CD4-positive, alpha-beta memory T cell (primary cell): ENCODE data around the gene B4GALT6. TPM values are rescaled to one million over a fixed set of nuclear protein-coding genes. Genes with fewer than 3 reads are reported as not detected.

Experiments
- CTCF ChIA-PET: fragments of 350-600 bp; sonication (Branson Sonifier 250); formaldehyde crosslinking; loops from one replicate; lab custom pipeline; 2021; ENCODE audit warnings: inconsistent platforms; ENCODE audit not compliant: partially characterized antibody; lab: Charles Lee
- POLR2A ChIA-PET: fragments of 350-600 bp; sonication (Branson Sonifier 250); formaldehyde crosslinking; loops from one replicate; lab custom pipeline; 2021; ENCODE audit not compliant: partially characterized antibody; lab: Charles Lee
- DNase-seq, 5 donors: peaks; one replicate each; pipeline versions ENCODE4 v3.0.0 to v3.0.0-alpha.2; 2020 to 2022; ENCODE audit warnings: mixed read lengths in 1 of 5
- H3K27ac ChIP-seq: one replicate; pipeline ENCODE4 v1.7.0; 2013; ENCODE audit warnings: low read depth, low read length
- H3K27me3 ChIP-seq: 2 replicates; pipeline ENCODE4 v1.7.0; 2013; ENCODE audit warnings: mild to moderate bottlenecking, low read length, moderate library complexity; ENCODE audit not compliant: insufficient read depth
- H3K36me3 ChIP-seq: 2 replicates; pipeline ENCODE4 v1.7.0; 2013; ENCODE audit warnings: mild to moderate bottlenecking, low read length, moderate library complexity; ENCODE audit not compliant: insufficient read depth
- H3K4me1 ChIP-seq: 2 replicates; pipeline ENCODE4 v1.7.0; 2013; ENCODE audit warnings: mild to moderate bottlenecking, low read length, moderate library complexity; ENCODE audit not compliant: insufficient read depth
- H3K4me3 ChIP-seq, 2 donors: one replicate each; pipeline ENCODE4 v1.7.0; 2013; ENCODE audit warnings: low read length in 2 of 2, mild to moderate bottlenecking in 1 of 2
- H3K9me3 ChIP-seq, 2 donors: one replicate each; pipeline ENCODE4 v1.7.0; 2013; ENCODE audit warnings: low read length in 2 of 2, control low read depth in 1 of 2; ENCODE audit not compliant: control insufficient read depth in 1 of 2
- H3K27ac Mint-ChIP-seq, 7 donors: one replicate each; pipeline ENCODE4 v1.8.0; 2020 to 2021; ENCODE audit warnings: mixed read lengths in 7 of 7, mild to moderate bottlenecking in 6 of 7, inconsistent platforms in 3 of 7, moderate library complexity in 3 of 7
- H3K27me3 Mint-ChIP-seq, 2 donors: one replicate each; pipeline ENCODE4 v1.8.0; 2020 to 2021; ENCODE audit warnings: mixed read lengths in 2 of 2
- H3K36me3 Mint-ChIP-seq, 2 donors: one replicate each; pipeline ENCODE4 v1.8.0; 2020 to 2021; ENCODE audit warnings: mixed read lengths in 2 of 2, inconsistent platforms in 1 of 2, mild to moderate bottlenecking in 1 of 2
- H3K4me1 Mint-ChIP-seq, 4 donors: one replicate each; pipeline ENCODE4 v1.8.0; 2020 to 2021; ENCODE audit warnings: mixed read lengths in 4 of 4, mild to moderate bottlenecking in 1 of 4
- H3K4me3 Mint-ChIP-seq, 8 donors: one replicate each; pipeline ENCODE4 v1.8.0; 2020 to 2021; ENCODE audit warnings: mixed read lengths in 8 of 8, mild to moderate bottlenecking in 7 of 8, moderate library complexity in 6 of 8, inconsistent platforms in 3 of 8
- H3K9me3 Mint-ChIP-seq, 8 donors: one replicate each; pipeline ENCODE4 v1.8.0; 2020 to 2021; ENCODE audit warnings: mixed read lengths in 8 of 8, mild to moderate bottlenecking in 5 of 8, inconsistent platforms in 3 of 8, moderate library complexity in 1 of 8
- intact Hi-C: fragments of 100-400 bp; cut with micrococcal nuclease; formaldehyde crosslinking; loops from one replicate; pipeline ENCODE4 v1.15.1; 2023
- polyA plus RNA-seq, 2 donors: library from polyadenylated mRNA; unstranded; fragments of 300-500 nt; fragmentation: Illumina TruSeq; gene quantifications; one replicate each; pipeline ENCODE4 v1.2.3, GENCODE V29; 2021
- total RNA-seq, 2 experiments: library from RNA; stranded (reverse); gene quantifications; one replicate each; pipeline ENCODE4 v1.2.3, GENCODE V29; 2021

The B4GALT6 gene
- total and polyA plus RNA-seq, 4 experiments from 2014 or later = 0.67 to 0.94 TPM; not detected in 2

DNA sequence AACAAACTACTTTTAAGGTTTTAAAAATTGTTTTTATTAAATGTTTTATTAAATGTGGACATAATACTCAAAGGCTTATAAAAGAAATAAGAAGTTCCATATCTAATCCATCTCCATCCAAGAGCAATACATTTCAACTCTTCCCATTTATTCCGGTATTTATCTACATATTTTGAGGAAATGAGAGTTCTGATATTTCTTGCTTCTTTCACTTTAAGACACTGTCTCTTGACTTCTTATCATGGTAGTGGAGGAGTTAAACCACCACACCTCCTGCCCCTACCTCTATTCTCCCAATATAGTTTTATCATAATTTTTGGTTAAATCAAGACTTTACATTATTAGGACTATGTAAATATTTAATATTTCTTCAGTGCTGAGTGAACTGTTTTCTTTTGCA lies 52.0 kb downstream of the B4GALT6 start:
- H3K27ac ChIP-seq = no peak overlapping the region
- H3K4me1 ChIP-seq = no peaks in the 10 kb centered on the region
- no peaks in the 10 kb centered on the region for H3K27me3 ChIP-seq
- intact Hi-C loops = no loop called here
- peaks cover 0 to 3% of the 10 kb centered on the region in 2 donors for H3K36me3 Mint-ChIP-seq
- peak overlapping the region in 1 of 7 donors; percentile 25 for H3K27ac Mint-ChIP-seq
- ChIA-PET CTCF (no interaction called here), POLR2A (no interaction called here)
- peaks cover 0 to 2% of the 10 kb centered on the region in 2 donors for H3K27me3 Mint-ChIP-seq
- DNase-seq = no peak
- no peaks in the 10 kb centered on the region for H3K9me3 ChIP-seq
- peaks cover 0 to 5% (median 0%) of the 10 kb centered on the region in 4 donors for H3K4me1 Mint-ChIP-seq
- no peak overlapping the region for H3K4me3 Mint-ChIP-seq
- H3K36me3 ChIP-seq = no peaks in the 10 kb centered on the region
- H3K9me3 Mint-ChIP-seq = peaks cover 0 to 6% (median 0%) of the 10 kb centered on the region in 8 donors
- H3K4me3 ChIP-seq = no peak overlapping the region

DNA sequence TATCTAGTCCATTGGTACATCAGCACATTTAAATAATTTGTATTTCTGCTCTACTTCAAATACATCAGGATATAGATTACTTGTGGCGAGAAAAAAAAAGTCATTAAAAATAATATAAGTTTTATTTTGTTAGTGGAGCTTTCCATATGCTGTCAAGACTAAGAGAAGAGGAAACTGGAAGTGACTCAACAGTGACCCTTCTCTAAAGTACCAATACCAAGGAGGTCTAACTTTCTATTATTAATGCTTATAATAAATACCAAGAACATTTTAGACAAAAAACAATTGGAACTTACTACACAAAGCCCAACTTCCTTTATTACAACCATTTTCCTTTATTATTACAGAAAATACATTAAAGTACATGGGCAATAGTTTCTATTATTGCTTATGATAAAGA lies 52.9 kb downstream of the B4GALT6 start:
- CTCF ChIA-PET = no interaction called here
- peaks cover 0 to 6% (median 0%) of the 10 kb centered on the region in 8 donors for H3K9me3 Mint-ChIP-seq
- Histone ChIP-seq H3K4me1 (no peaks in the 10 kb centered on the region), H3K27me3 (no peaks in the 10 kb centered on the region), H3K9me3 (no peaks in the 10 kb centered on the region), H3K36me3 (no peaks in the 10 kb centered on the region), H3K27ac (no peak overlapping the region), H3K4me3 (no peak overlapping the region)
- peaks cover 0 to 5% (median 0%) of the 10 kb centered on the region in 4 donors for H3K4me1 Mint-ChIP-seq
- intact Hi-C loops = no loop called here
- no peak overlapping the region for H3K4me3 Mint-ChIP-seq
- H3K27me3 Mint-ChIP-seq = peaks cover 0 to 2% of the 10 kb centered on the region in 2 donors
- no peak overlapping the region for H3K27ac Mint-ChIP-seq
- POLR2A ChIA-PET = no interaction called here
- no peak for DNase-seq
- no peaks in the 10 kb centered on the region for H3K36me3 Mint-ChIP-seq

DNA sequence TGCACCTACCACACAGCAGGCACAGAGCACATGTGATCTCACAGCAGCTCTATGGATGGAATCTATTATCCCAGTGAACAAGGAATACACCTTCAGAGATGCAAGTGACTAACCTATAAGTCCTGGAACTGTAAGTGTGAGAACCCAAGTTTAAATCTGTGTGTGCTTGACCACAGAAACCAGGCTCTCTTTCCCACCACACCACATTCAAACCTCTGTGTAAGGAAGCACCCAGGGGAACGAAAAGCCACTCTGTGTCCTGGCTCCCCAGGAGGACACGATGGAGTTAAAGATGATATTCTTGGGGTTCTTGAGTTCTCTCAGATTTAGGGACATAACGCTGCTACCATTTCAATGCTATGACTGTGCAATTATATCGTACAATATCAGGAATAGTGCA lies 53.8 kb downstream of the B4GALT6 start:
- H3K4me1 Mint-ChIP-seq = peaks cover 0 to 5% (median 0%) of the 10 kb centered on the region in 4 donors
- CTCF ChIA-PET = no interaction called here
- POLR2A ChIA-PET = no interaction called here
- no peak overlapping the region for H3K27ac ChIP-seq
- no peak overlapping the region for H3K27ac Mint-ChIP-seq
- H3K36me3 ChIP-seq = no peaks in the 10 kb centered on the region
- H3K36me3 Mint-ChIP-seq = no peaks in the 10 kb centered on the region
- no peaks in the 10 kb centered on the region for H3K27me3 ChIP-seq
- peaks cover 0 to 2% of the 10 kb centered on the region in 2 donors for H3K27me3 Mint-ChIP-seq
- DNase-seq = no peak
- H3K4me1 ChIP-seq = no peaks in the 10 kb centered on the region
- no peaks in the 10 kb centered on the region for H3K9me3 Mint-ChIP-seq
- H3K4me3 Mint-ChIP-seq = no peak overlapping the region
- no peaks in the 10 kb centered on the region for H3K9me3 ChIP-seq
- intact Hi-C loops = no loop called here
- no peak overlapping the region for H3K4me3 ChIP-seq

DNA sequence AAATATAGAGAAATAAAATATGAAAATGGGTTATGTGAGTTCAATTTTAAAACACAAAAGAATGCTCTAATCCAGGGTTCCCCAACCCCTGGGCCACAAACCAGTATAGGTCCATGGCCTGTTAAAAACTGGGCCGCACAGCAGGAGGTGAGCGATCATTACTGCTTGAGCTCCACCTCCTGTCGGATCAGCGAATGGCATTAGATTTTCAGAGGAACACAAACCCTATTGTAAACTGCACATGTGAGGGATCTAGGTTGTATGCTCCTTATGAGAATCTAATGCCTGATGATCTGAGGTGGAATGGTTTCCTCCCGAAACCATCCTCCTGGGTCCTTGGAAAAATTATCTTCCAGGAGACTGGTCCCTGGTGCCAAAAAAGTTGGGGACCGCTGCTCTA lies 58.0 kb downstream of the B4GALT6 start:
- Histone ChIP-seq H3K4me1 (no peaks in the 10 kb centered on the region), H3K9me3 (no peaks in the 10 kb centered on the region), H3K4me3 (no peak overlapping the region), H3K27me3 (no peaks in the 10 kb centered on the region), H3K27ac (no peak overlapping the region), H3K36me3 (no peaks in the 10 kb centered on the region)
- H3K27ac Mint-ChIP-seq = no peak overlapping the region
- no peaks in the 10 kb centered on the region for H3K9me3 Mint-ChIP-seq
- H3K4me3 Mint-ChIP-seq = no peak overlapping the region
- no peaks in the 10 kb centered on the region for H3K36me3 Mint-ChIP-seq
- no peaks in the 10 kb centered on the region for H3K4me1 Mint-ChIP-seq
- ChIA-PET POLR2A (no interaction called here), CTCF (no interaction called here)
- peaks cover 0 to 3% of the 10 kb centered on the region in 2 donors for H3K27me3 Mint-ChIP-seq
- intact Hi-C loops = no loop called here
- no peak for DNase-seq

DNA sequence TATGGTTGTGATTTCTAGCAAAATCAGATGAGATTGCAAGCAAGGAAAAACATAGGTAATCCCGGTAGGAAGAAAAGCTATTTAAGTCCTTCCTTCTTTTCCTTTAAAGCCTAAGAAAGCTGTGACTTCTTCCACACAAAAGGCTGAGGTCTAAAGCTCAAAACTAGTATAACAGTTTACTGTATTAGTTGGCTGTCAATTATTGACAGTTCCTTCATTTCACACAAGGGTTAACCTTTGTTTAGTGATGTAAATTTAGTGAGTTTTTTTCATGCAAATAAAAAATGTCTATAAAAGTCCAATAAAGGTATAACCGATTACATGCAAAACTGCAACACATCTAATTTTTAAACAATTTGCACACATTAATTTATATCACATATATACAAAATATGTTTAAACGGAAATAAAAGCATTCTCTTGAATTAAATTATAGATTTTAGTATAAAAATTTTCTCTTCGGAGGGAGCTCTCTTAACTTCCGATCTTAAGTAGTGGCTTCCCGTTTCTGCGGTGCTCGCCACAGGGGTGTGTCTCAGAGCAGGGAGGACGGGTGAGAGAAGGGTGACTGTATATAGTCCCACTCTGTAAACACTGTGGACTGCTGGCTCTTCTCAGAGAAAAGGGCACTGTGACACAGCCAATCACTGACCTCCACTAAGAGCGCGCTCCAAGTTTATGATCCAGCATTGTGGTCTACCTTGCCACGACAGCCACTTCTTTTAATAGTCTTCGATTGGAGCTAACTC lies 59.3 kb downstream of the B4GALT6 start:
- H3K27me3 Mint-ChIP-seq = peaks cover 0 to 3% of the 10 kb centered on the region in 2 donors
- H3K9me3 Mint-ChIP-seq = no peaks in the 10 kb centered on the region
- no peak overlapping the region for H3K4me3 ChIP-seq
- no peaks in the 10 kb centered on the region for H3K36me3 Mint-ChIP-seq
- H3K27me3 ChIP-seq = no peaks in the 10 kb centered on the region
- ChIA-PET POLR2A (no interaction called here), CTCF (no interaction called here)
- no peak overlapping the region for H3K4me3 Mint-ChIP-seq
- H3K4me1 ChIP-seq = no peaks in the 10 kb centered on the region
- no peaks in the 10 kb centered on the region for H3K9me3 ChIP-seq
- DNase-seq = no peak
- no peaks in the 10 kb centered on the region for H3K4me1 Mint-ChIP-seq
- H3K36me3 ChIP-seq = no peaks in the 10 kb centered on the region
- H3K27ac Mint-ChIP-seq = no peak overlapping the region
- H3K27ac ChIP-seq = no peak overlapping the region
- intact Hi-C loops = no loop called here

DNA sequence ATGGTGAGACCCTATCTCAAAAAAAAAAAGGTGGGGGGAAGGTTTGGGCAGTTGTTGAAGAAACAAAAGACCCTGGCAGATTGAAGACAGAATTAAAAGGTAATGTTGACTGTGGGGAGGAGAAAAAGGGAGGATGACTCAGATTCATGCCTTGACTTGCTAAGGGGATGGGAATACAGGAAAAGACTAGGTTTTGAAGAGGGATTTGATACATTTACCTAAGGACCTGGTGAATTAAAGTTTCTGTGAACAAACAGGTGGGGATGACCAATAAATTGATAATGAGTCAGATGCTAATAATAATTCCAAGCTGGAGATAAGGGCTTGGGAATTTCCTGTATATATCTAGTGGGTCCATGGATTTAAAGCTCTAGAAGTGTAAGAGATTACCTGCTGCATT lies 65.1 kb downstream of the B4GALT6 start:
- no peaks in the 10 kb centered on the region for H3K36me3 ChIP-seq
- CTCF ChIA-PET = interaction anchor here (0.9 kb wide), 1 partner anchor 9 kb away, joined by 3 read pairs; no protein-coding TSS in a partner anchor
- no peak overlapping the region for H3K27ac ChIP-seq
- Mint-ChIP-seq H3K4me1 (no peaks in the 10 kb centered on the region), H3K4me3 (no peak overlapping the region), H3K27me3 (peaks cover 2 to 9% of the 10 kb centered on the region in 2 donors), H3K36me3 (no peaks in the 10 kb centered on the region), H3K9me3 (no peaks in the 10 kb centered on the region), H3K27ac (no peak overlapping the region)
- H3K9me3 ChIP-seq = no peaks in the 10 kb centered on the region
- H3K27me3 ChIP-seq = no peaks in the 10 kb centered on the region
- DNase-seq = no peak
- POLR2A ChIA-PET = no interaction called here
- H3K4me1 ChIP-seq = no peaks in the 10 kb centered on the region
- no peak overlapping the region for H3K4me3 ChIP-seq
- intact Hi-C loops = no loop called here

DNA sequence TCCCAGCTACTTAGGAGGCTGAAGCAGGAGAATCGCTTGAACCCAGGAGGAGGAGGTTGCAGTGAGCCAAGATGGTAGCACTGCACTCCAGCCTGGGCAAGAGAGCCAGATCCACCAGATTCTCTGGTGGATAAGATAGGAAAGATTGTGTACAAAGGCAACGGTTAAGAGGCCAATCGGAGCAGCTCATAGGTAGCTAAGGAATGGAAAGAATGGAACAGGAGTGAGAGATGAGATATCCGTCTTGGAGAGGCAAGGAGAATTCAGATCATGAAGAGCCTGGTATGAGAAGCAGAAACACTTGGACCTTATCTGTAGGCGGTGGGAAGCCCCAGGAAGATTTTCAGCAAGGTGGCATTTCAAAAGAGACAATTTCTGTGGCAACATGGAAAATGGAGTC lies 65.6 kb downstream of the B4GALT6 start:
- no peaks in the 10 kb centered on the region for H3K9me3 Mint-ChIP-seq
- no peak overlapping the region for H3K27ac Mint-ChIP-seq
- ChIA-PET POLR2A (no interaction called here), CTCF (no interaction called here)
- no peaks in the 10 kb centered on the region for H3K27me3 ChIP-seq
- H3K4me3 Mint-ChIP-seq = no peak overlapping the region
- H3K27me3 Mint-ChIP-seq = peaks cover 2 to 9% of the 10 kb centered on the region in 2 donors
- no peaks in the 10 kb centered on the region for H3K36me3 ChIP-seq
- H3K9me3 ChIP-seq = no peaks in the 10 kb centered on the region
- no peaks in the 10 kb centered on the region for H3K4me1 ChIP-seq
- H3K4me3 ChIP-seq = no peak overlapping the region
- H3K27ac ChIP-seq = no peak overlapping the region
- H3K4me1 Mint-ChIP-seq = no peaks in the 10 kb centered on the region
- intact Hi-C loops = no loop called here
- H3K36me3 Mint-ChIP-seq = no peaks in the 10 kb centered on the region
- DNase-seq = no peak
